Stimulated activated CD8-positive, alpha-beta memory T cell treated with anti-CD3 and anti-CD28 coated beads, Interleukin-15, amount 100 ng/mL, for 24 hours (primary cell): ENCODE measurements around the gene WDR18.
"Not testable (repeated sequence)": the region's sequence is repeated elsewhere in the genome, so short reads cannot be mapped to it uniquely, and the experiment has no call there.

Experiments
- DNase-seq: peaks from one replicate; pipeline ENCODE4 v3.0.0-alpha.2; 2020; ENCODE audit warnings: low read depth

WDR18 gene

DNA sequence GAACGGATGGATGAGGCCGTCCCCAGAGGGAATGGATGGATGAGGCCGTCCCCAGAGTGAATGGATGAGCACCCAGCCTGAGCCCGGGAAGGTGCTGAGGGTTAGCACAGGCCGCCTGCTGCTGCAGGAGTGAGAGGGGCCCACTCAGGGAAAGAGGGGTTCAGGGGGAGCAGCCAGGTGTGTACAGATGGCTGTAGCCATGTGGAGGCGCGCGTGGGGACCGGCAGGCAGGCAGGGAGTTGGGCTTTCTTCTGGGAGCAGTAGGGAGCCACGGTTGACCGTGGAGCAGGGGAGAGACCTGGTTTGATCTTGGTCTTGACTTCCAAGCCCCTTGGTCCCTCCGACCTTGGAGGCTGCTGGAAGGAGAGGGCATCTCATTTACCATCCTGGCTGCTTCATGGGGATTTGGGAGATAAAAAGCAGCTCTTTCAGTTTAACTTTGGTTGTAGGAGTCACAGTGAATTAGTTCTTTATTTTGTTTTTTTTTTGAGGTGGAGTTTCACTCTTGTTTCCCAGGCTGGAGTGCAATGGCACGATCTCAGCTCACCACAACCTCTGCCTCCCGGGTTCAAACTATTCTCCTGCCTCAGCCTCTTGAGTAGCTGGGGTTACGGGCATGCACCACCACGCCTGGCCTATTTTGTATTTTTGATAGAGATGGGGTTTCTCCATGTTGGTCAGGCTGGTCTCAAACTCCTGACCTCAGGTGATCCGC is 33.6 kb upstream of the WDR18 start:
- no peak for DNase-seq

- no peak for DNase-seq
These were observed 32.0 kb upstream of the WDR18 start for GRCh38 chr19:952049-952679.

DNA sequence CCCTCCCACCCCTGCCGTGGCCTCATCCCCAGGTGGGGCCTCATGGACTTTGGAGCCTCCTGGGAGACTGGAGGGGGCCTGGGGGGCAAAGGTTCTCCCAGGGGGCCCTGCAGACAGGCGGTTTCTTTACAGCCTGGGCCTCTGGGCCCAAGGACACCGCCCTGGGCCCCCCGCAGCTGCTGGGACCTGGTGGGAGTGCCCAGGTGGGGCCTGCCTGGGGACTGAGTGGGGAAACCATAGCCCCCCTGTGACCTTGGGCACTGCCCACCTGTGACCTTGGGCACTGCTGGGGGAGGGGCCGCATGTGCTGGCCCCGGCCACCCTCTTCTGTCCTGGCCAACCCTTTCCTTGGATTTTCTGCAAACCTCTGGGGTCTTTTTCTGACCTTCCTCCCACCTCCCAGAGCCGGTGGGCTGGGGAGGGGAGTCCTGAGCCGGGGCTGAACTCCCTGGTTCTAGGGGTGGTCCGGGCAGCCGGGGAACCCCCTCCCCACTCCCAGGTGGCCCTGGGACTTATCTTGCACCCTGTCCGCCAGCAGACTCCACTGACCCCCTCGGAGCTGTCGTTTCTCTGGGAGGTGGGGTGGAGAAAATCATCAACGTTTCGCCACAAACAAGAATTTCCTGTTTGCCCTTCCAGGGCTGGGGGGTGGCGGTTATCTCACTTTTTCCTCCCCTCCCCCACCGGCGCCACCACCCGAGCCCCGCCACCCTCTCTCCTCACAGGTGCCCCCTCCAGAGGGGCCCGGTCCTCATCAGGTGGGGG is 31.3 kb upstream of the WDR18 start:
- DNase-seq, result no peak

DNA sequence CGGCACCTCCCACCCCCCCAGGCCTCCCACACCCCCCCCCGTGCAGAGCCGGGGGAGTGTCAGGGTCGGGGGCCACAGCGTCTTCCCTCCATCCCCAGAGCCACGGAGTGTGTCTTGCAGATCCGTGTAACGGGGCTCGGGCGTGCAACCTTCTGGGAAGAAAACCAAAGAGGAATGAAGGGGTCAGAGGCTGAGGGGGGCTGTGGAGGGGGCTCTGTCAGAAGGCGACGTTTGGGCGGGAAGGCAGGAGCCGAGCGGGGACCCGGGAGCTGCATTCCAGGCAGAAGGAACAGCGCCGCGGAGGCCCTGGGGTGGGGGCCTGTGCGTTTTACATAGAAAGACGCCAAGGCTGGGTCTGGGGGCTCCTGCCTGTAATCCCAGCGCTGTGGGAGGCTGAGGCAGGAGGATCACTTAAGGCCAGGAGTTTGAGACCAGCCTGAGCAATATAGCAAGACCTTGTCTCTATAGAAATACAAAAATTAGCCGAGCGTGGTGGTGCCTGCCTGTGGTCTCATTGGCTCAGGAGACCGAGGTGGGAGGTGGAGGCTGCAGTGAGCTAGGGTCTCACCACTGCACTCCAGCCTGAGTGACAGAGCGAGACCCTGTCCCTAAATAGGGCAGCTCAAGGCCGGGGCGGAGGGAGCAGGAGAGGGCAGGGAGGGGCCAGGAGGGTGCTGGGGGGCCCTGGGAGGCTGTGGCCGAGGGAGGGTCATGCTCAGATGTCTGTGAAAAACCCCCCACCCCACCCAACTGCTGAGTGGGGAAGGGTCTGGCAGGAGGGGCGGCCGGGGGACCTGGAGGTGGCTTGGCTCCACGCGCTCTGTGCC is 30.5 kb upstream of the WDR18 start:
- no peak for DNase-seq

- DNase-seq, result no peak
These were observed 29.9 kb upstream of the WDR18 start for GRCh38 chr19:954272-954671.

DNA sequence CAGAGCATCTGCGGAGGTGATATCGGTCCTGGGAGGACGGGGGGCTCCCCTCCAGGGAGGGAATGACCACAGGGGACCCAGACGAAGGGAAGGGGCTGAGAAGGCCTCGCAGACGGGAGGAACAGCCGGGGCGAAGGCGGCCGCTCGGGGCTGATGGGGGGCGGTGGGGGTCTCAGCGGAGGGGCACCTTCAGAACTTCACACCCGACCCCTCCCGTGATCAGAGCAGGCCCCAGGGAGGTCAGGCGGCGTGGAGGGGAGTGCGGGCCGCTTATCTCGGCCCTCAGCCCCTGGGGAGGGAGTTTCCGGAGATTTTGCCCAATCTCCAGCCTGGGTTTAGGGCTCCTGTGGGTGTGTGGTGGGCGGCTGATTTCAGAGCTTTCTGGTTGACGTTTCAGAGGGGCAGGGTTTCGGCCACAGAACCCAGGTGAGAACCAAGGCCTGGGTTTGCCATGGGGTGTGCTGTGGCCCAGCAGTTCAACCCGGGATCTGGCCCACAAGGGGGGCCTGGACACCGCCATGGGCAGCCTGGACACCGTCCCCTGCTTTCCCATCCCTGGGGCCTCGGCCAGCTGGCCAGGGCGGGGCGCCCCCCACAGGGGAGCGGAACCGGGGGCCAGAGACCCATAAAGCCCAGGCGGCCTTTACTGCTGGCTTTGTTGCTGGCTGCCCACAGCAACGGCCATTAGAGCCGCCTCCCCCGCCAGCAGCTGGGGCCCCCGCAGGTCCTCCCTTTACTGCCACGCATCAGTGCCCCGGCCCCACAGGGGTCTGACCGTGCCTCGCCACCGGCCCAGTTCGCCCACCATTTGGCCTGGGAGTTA is 29.3 kb upstream of the WDR18 start:
- DNase-seq, result no peak

DNA sequence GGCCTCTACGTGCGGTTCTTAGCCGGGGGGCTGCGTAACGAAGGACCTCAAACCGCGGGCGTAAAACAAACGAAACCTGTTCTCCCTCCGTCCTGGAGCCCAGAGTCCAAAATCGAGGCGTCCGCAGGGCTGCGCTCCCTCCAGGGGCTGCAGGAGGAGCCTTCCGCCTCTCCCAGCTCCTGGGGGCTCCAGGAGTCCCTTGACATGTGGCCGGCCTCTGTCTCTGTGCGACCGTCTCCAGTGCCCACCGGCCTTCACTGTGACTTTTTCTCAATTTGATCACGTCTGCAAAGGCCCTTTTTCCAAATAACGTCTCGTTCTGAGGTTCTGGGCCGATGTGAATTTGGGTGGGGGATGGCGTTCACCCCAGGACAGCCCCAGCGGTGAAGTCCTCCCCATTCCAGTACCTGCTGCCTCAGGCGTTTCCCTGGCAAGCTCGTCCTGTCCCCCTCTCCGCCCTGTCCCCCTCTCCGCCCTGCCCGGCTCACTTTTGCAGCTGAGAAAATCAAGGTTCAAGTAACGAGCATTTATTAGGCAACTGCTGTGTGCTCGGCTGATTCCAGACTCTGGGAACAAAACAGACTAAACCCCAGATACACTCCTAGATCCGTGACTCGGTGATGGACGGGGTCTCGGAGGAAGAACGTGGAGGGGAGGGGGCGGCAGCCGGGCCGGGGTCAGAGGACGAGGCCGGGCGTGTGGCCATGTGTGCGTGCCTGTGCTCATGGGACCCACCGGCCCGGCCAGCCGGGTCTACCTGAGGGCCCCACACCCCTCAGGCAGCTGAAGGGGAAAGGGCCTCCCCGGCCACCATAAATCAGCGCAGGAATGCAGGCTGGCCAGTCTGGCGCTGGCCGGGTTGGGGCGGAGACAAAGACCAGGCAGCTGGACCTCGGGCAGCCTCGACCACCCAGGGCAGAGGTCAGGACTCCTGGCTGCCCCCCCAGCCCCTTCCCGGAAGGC is 28.1 kb upstream of the WDR18 start:
- no peak for DNase-seq

GRCh38 chr19:956766-957440 is 27.2 kb upstream of the WDR18 start:
- no peak for DNase-seq

GRCh38 chr19:957578-957977 is 26.6 kb upstream of the WDR18 start:
- not testable (repeated sequence) for DNase-seq

GRCh38 chr19:958967-959855 is 24.9 kb upstream of the WDR18 start:
- DNase-seq, result no peak

GRCh38 chr19:960020-960419 is 24.1 kb upstream of the WDR18 start:
- DNase-seq, result no peak

DNA sequence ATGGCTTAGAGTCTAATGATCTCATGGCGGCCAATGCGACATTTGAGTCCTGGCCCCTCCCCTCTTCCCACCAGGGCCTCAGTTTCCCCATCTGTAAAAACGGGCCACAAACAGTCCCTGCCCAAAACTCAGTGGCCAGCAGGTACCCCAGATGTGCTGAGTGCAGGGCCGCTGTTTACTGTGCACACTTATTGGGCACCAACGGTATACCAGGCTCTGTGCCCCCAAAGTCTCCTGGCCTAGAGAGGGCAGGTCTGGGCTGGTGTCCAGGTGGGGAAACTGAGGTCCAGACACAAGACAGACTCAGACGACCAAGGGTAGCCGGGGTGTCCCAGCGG is 23.6 kb upstream of the WDR18 start:
- DNase-seq, result no peak

DNA sequence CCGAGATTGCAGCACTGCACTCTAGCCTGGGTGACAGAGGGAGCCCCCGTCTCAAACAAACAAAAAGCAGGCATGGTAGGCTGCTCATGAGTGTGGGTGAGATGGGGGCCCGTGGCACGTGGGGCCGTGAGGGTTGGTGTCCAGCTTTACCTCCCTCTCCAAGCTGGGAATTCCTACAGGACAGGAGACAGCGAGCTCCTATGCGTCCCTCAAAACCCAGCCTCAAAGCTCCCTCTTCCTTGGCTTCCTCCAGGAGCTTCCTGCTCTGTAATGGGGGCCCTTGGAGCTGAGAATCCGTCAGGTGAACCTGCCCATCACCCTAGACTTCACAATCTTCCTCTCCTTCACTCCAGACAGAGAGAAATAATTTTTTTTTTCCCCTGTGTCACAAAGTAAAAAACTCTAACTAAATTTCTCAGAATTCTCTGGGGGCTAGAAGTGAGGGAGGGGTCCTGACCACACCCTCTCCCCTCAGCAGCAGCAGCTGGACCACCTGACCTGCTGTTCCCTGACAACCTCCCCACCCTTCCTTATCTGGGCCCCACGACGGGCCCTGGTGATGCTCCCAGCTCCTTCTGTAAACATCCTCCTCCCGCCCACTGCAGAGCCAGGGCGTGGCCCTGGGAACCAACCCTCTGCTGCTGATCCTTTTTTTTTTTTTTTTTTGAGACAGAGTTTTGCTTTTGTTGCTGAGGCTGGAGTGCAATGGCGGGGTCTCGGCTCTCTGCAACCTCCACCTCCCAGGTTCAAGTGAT is 22.1 kb upstream of the WDR18 start:
- no peak for DNase-seq

DNA sequence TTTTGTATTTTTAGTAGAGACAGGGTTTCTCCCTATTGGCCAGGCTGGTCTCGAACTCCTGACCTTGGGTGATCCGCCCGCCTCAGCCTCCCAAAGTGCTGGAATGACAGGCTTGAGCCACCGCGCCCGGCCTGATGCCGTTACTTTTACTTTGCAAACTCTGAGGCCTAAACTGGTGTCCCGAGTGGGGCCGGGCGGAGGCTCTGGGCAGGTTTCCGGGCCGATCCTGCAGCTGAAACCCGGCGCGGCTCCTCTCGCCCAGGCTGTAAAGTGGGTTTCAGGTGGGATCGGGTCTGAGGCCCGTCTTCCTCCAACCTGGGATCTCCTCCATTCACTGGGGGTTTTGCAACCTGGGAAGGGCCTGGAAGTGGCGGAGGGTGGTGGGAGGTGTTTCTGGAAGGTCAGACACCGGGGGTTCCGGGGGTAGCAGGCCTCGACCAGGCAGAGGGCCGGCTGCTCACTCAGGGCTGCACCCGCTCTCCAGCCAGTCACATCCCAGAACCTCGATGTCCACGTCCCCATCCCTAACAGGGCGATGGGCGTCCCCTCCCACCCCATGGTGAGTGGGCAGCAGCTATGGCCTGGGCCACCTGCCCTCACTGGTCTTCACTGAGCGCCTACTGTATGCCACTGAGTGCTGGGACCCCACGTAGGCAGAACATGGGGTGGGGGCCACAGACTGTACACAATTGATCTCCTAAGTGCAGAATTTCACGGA is 21.3 kb upstream of the WDR18 start:
- no peak for DNase-seq

DNA sequence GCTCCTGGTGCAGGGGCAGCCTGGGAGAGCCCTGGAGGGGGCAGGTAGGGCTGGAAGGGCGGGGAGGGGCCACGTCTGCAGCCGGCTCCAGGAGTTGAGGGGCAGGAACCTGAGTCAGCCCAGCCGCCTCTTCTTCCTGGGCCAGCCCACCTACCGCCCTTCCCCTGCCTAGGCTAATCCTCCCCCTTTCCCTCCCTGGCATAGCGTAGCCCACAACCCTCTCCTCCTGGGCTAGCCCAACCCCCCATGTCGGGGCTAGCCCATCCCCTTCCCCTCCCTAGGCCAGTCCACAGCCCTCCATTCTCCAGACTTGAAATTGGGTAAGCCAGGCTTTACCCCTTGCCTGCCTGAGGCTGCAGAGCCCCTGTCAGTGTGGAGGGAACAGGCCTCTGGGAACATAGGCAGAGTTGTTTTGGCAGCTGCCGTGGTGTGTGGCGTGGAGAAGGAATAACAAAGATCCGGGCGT is 20.6 kb upstream of the WDR18 start:
- no peak for DNase-seq

- no peak for DNase-seq
These were observed 20.0 kb upstream of the WDR18 start for GRCh38 chr19:964116-964520.
